ENCODE data around the gene CALML3. TPM values are rescaled to one million over a fixed set of nuclear protein-coding genes. Genes with fewer than 3 reads are reported as not detected.

CALML3 gene
- total and polyA plus RNA-seq, 2 of the 8 experiments (the other 6 are each of a cell fraction or from before 2014, with no cell fraction given), result not detected

GRCh38 chr10:5540080-5540479, 15.3 kb downstream of the CALML3 start (continued):
- no peak for TF ChIP-seq CHD7 (IDR thresholded peaks at IDR 0.05; ENCODE audit: insufficient replicate concordance, low read length)
- no peak for TF ChIP-seq TBP (IDR thresholded peaks at IDR 0.05; ENCODE audit: low read depth, low read length)
- no peak for TF ChIP-seq EP300 (IDR thresholded peaks at IDR 0.05; ENCODE audit: borderline replicate concordance in 1 of 2, low read depth in 2 of 2, low read length in 2 of 2)
- TF ChIP-seq E2F6 (IDR thresholded peaks at IDR 0.05), result no peak
- no peak for TF ChIP-seq KDM1A (IDR thresholded peaks at IDR 0.05; ENCODE audit: borderline replicate concordance, low read length)
- no peak for TF ChIP-seq GTF2F1 (IDR thresholded peaks at IDR 0.05; ENCODE audit: borderline replicate concordance, low read depth, low read length)
- no peak for TF ChIP-seq MAFK (IDR thresholded peaks at IDR 0.05; ENCODE audit: low read depth, low read length)
- TF ChIP-seq CEBPB (IDR thresholded peaks at IDR 0.05; ENCODE audit: low read depth, low read length), result no peak
- TF ChIP-seq FOSL1 (IDR thresholded peaks at IDR 0.05; ENCODE audit: insufficient read depth, low read depth, low read length), result no peak
- TF ChIP-seq USF2 (IDR thresholded peaks at IDR 0.05; ENCODE audit: low read length), result no peak

Data from H1 (cell line).